Measurements from ENCODE around the gene SAP130.

- TF ChIP-seq POLR2AphosphoS5 (IDR thresholded peaks at IDR 0.05; ENCODE audit: borderline replicate concordance, low read depth, low read length): no peak
- TF ChIP-seq EZH2 (IDR thresholded peaks at IDR 0.05): no peak
These were observed 12.4 kb upstream of the SAP130 start for GRCh38 chr2:128040166-128040771.
